HEK293 (cell line): Measurements from ENCODE around the gene WNT6.
A peak's percentile ranks its signal among the peaks of the same experiment; 100 is the strongest.

Source experiments
- CTCF ChIA-PET: fragments of 350-600 bp; formaldehyde crosslinking; extraction: SDS; loops from one replicate; lab custom pipeline; 2021; ENCODE audit warnings: antibody characterized with exemption; lab: Yijun Ruan, JAX
- POLR2A ChIA-PET: fragments of 300-600 bp; formaldehyde crosslinking; extraction: SDS; loops from one replicate; lab custom pipeline; 2020; ENCODE audit warnings: antibody characterized with exemption, inconsistent platforms; lab: Yijun Ruan, JAX
- H3K27ac ChIP-seq: fragments of 200-500 bp; sonication (Bioruptor generic); 2 replicates; pipeline ENCODE4 v1.5.1; 2014; ENCODE audit warnings: low read depth, low read length, control low read depth, inconsistent platforms; ENCODE audit errors: extremely low read depth
- H3K36me3 ChIP-seq, 2 experiments: fragments of 200-500 bp in 1 of 2; sonication (Bioruptor generic) in 1 of 2; 1 replicate in 1 of 2; 2 replicates in 1 of 2; pipeline ENCODE4 v1.5.1; 2014 to 2017; ENCODE audit warnings: inconsistent platforms in 2 of 2, low read length in 2 of 2; ENCODE audit not compliant: control insufficient read depth in 2 of 2, insufficient read depth in 1 of 2
- H3K4me1 ChIP-seq: fragments of 200-500 bp; sonication (Bioruptor generic); 2 replicates; pipeline ENCODE4 v1.5.1; 2014; ENCODE audit warnings: mild to moderate bottlenecking, low read length, inconsistent platforms; ENCODE audit not compliant: control insufficient read depth, insufficient read depth
- H3K4me3 ChIP-seq: 2 replicates; pipeline ENCODE4 v1.5.1; 2011; ENCODE audit warnings: low read depth, mild to moderate bottlenecking, control low read depth, low read length, moderate library complexity
- H3K9me3 ChIP-seq: fragments of 200-500 bp; sonication (Bioruptor generic); 2 replicates; pipeline ENCODE4 v1.5.1; 2014; ENCODE audit warnings: low read depth, low read length, inconsistent platforms; ENCODE audit not compliant: control insufficient read depth, insufficient read depth
- GLIS2 ChIP-seq: fragments of 450-650 bp; formaldehyde crosslinking; IDR thresholded peaks from 2 replicates; pipeline ENCODE4 v1.5.1; 2016; ENCODE audit warnings: missing biosample characterization, missing genetic modification characterization
- IKZF3 ChIP-seq: fragments of 450-650 bp; IDR thresholded peaks from 2 replicates; pipeline ENCODE4 v1.5.0; 2018; ENCODE audit warnings: missing biosample characterization, mild to moderate bottlenecking, missing genetic modification characterization, moderate library complexity
- KLF1 ChIP-seq: fragments of 450-650 bp; formaldehyde crosslinking; IDR thresholded peaks from 2 replicates; pipeline ENCODE4 v1.5.1; 2016; ENCODE audit warnings: missing biosample characterization, missing genetic modification characterization
- SCRT1 ChIP-seq: fragments of 450-650 bp; formaldehyde crosslinking; IDR thresholded peaks from 2 replicates; pipeline ENCODE4 v1.5.1; 2016; ENCODE audit warnings: missing biosample characterization, missing genetic modification characterization, borderline replicate concordance
- SP2 ChIP-seq: fragments of 450-650 bp; formaldehyde crosslinking; IDR thresholded peaks from 2 replicates; pipeline ENCODE4 v1.5.1; 2016; ENCODE audit warnings: missing biosample characterization, missing genetic modification characterization
- ZBTB44 ChIP-seq: fragments of 450-650 bp; IDR thresholded peaks from 2 replicates; pipeline ENCODE4 v1.5.1; 2018; ENCODE audit warnings: missing biosample characterization, mild to moderate bottlenecking, missing genetic modification characterization
- ZEB2 ChIP-seq: fragments of 450-650 bp; formaldehyde crosslinking; IDR thresholded peaks from 2 replicates; pipeline ENCODE4 v1.5.1; 2016; ENCODE audit warnings: missing biosample characterization, missing genetic modification characterization
- ZNF121 ChIP-seq: fragments of 450-650 bp; formaldehyde crosslinking; IDR thresholded peaks from 2 replicates; pipeline ENCODE4 v1.5.1; 2016; ENCODE audit warnings: missing biosample characterization, missing genetic modification characterization
- ZNF2 ChIP-seq: fragments of 450-650 bp; formaldehyde crosslinking; IDR thresholded peaks from 2 replicates; pipeline ENCODE4 v1.5.1; 2016; ENCODE audit warnings: missing biosample characterization, missing genetic modification characterization
- ZNF202 ChIP-seq: fragments of 450-650 bp; formaldehyde crosslinking; IDR thresholded peaks from 2 replicates; pipeline ENCODE4 v1.5.1; 2016; ENCODE audit warnings: missing biosample characterization, missing genetic modification characterization, borderline replicate concordance
- ZNF292 ChIP-seq: fragments of 450-650 bp; formaldehyde crosslinking; IDR thresholded peaks from 2 replicates; pipeline ENCODE4 v1.5.1; 2016; ENCODE audit warnings: low read depth, missing biosample characterization, missing genetic modification characterization, borderline replicate concordance
- ZNF324 ChIP-seq: fragments of 450-650 bp; formaldehyde crosslinking; IDR thresholded peaks from 2 replicates; pipeline ENCODE4 v1.5.1; 2016; ENCODE audit warnings: missing biosample characterization, missing genetic modification characterization
- ZNF350 ChIP-seq: fragments of 450-650 bp; formaldehyde crosslinking; IDR thresholded peaks from 2 replicates; pipeline ENCODE4 v1.5.0; 2017; ENCODE audit warnings: missing biosample characterization, mild to moderate bottlenecking, missing genetic modification characterization
- ZNF433 ChIP-seq: fragments of 450-650 bp; formaldehyde crosslinking; IDR thresholded peaks from 2 replicates; pipeline ENCODE4 v1.5.1; 2016; ENCODE audit warnings: missing biosample characterization, missing genetic modification characterization, low read depth
- ZNF48 ChIP-seq: fragments of 450-650 bp; formaldehyde crosslinking; IDR thresholded peaks from 2 replicates; pipeline ENCODE4 v1.5.1; 2016; ENCODE audit warnings: missing biosample characterization, missing genetic modification characterization
- ZNF501 ChIP-seq: fragments of 450-650 bp; formaldehyde crosslinking; IDR thresholded peaks from 2 replicates; pipeline ENCODE4 v1.5.1; 2016; ENCODE audit warnings: missing biosample characterization, missing genetic modification characterization
- ZNF510 ChIP-seq: fragments of 450-650 bp; formaldehyde crosslinking; IDR thresholded peaks from 2 replicates; pipeline ENCODE4 v1.5.1; 2018; ENCODE audit warnings: mild to moderate bottlenecking, missing genetic modification characterization, missing biosample characterization; ENCODE audit not compliant: insufficient replicate concordance
- ZNF514 ChIP-seq: fragments of 450-650 bp; formaldehyde crosslinking; IDR thresholded peaks from 2 replicates; pipeline ENCODE4 v1.5.1; 2016; ENCODE audit warnings: missing biosample characterization, missing genetic modification characterization
- ZNF629 ChIP-seq: fragments of 450-650 bp; formaldehyde crosslinking; IDR thresholded peaks from 2 replicates; pipeline ENCODE4 v1.5.1; 2017; ENCODE audit warnings: missing biosample characterization, missing genetic modification characterization
- ZNF670 ChIP-seq: fragments of 450-650 bp; formaldehyde crosslinking; IDR thresholded peaks from 2 replicates; pipeline ENCODE4 v1.5.1; 2016; ENCODE audit warnings: missing biosample characterization, missing genetic modification characterization, low read depth
- ZSCAN4 ChIP-seq: fragments of 450-650 bp; formaldehyde crosslinking; IDR thresholded peaks from 2 replicates; pipeline ENCODE4 v1.5.1; 2017; ENCODE audit warnings: missing biosample characterization, missing genetic modification characterization
- TF ChIP-seq, protein P1 (sequence below): fragments of 450-650 bp; formaldehyde crosslinking; IDR thresholded peaks from 2 replicates; pipeline ENCODE4 v1.5.1; 2017; ENCODE audit warnings: missing biosample characterization, missing genetic modification characterization
- TF ChIP-seq, protein P2 (sequence below): fragments of 450-650 bp; formaldehyde crosslinking; IDR thresholded peaks from 2 replicates; pipeline ENCODE4 v1.5.1; 2016; ENCODE audit warnings: missing biosample characterization, missing genetic modification characterization
- TF ChIP-seq, protein P3 (sequence below): sonication (generic); formaldehyde crosslinking; IDR thresholded peaks from 2 replicates; pipeline ENCODE4 v1.8.1; 2022; ENCODE audit warnings: mild to moderate bottlenecking, moderate library complexity, missing genetic modification reagents
- TF ChIP-seq, protein P4 (sequence below): fragments of 450-650 bp; formaldehyde crosslinking; IDR thresholded peaks from 2 replicates; pipeline ENCODE4 v1.5.1; 2016; ENCODE audit warnings: missing biosample characterization, missing genetic modification characterization

WNT6 gene

DNA sequence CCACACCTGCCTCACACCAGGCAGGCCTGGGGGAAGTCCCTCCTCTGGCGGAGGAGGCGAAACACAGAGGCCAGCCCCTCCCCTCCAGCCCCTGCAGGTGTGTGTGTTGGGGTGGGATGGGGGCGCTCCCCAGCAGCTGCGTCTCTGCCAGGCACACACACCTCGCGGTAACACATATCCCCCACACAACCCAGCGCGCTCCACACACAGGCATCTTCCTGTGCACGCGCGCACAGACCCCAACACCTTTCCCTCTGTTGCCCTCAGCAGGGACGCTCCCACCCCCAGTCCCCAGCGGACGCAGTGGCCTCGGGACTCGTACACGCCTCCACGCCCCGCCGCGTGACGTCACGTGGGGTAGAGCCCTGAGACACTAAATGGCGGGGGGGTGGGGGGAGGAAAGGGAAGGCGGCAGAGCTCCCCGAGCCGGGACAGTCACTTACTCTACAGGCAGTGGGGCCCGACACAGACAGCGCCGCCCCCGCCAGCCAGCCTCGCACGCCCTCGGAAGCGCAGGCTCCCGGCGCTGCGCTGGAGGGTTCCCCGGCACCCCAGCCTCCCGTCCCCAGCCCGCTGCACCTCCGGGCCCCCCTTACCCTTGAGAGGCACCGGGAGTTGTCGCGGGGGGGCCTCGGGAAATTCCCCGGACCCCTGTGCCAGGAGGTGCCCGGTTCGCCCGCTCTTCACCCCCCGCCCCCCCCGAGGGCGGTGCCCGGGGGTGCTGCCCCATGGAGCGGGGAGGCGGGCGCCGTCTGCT is 20.7 kb downstream of the WNT6 start, which contains the start of gene WNT10A:
WNT10A (plus strand) TSS at position 751 of the 757 bp plus-strand sequence. CDS start 144 bp downstream, outside the sequence.
- ChIA-PET CTCF (interaction anchor here (0.6 to 17.7 kb wide), 6 partner anchors 7 to 754 kb away, joined by 3 to 552 read pairs (median 4); no protein-coding TSS in a partner anchor), POLR2A (interaction anchor here (1.1 to 1.3 kb wide), 2 partner anchors 18 to 19 kb away, joined by 3 to 6 read pairs; no protein-coding TSS in a partner anchor)
- Histone ChIP-seq H3K9me3 (no peaks in the 10 kb centered on the region), H3K27ac (no peak within 1 kb of the TSS), H3K36me3 (no peaks in the 10 kb centered on the region), H3K4me3 (peak within 1 kb of the TSS; percentile 17; the same call in 1 of the 2 replicates), H3K4me1 (peaks cover 3% of the 10 kb centered on the region)
- TF ChIP-seq ZNF324, result no peak
- TF ChIP-seq ZNF510, result no peak
- no peak for TF ChIP-seq ZNF48
- TF ChIP-seq ZBTB44 (tag by site-specific recombination), result no peak
- TF ChIP-seq KLF1 (tag by site-specific recombination), result peak; percentile 32; the same call in 1 of the 2 replicates
- no peak for TF ChIP-seq ZNF2 (tag by site-specific recombination)
- TF ChIP-seq ZNF292 (tag by site-specific recombination), result no peak
- no peak for TF ChIP-seq SCRT1 (tag by site-specific recombination)
- no peak for TF ChIP-seq ZNF514 (tag by site-specific recombination)
- no peak for TF ChIP-seq IKZF3 (tag by site-specific recombination)
- TF ChIP-seq, protein P1, sequence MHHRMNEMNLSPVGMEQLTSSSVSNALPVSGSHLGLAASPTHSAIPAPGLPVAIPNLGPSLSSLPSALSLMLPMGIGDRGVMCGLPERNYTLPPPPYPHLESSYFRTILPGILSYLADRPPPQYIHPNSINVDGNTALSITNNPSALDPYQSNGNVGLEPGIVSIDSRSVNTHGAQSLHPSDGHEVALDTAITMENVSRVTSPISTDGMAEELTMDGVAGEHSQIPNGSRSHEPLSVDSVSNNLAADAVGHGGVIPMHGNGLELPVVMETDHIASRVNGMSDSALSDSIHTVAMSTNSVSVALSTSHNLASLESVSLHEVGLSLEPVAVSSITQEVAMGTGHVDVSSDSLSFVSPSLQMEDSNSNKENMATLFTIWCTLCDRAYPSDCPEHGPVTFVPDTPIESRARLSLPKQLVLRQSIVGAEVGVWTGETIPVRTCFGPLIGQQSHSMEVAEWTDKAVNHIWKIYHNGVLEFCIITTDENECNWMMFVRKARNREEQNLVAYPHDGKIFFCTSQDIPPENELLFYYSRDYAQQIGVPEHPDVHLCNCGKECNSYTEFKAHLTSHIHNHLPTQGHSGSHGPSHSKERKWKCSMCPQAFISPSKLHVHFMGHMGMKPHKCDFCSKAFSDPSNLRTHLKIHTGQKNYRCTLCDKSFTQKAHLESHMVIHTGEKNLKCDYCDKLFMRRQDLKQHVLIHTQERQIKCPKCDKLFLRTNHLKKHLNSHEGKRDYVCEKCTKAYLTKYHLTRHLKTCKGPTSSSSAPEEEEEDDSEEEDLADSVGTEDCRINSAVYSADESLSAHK (tag by site-specific recombination), result no peak
- TF ChIP-seq, protein P2, sequence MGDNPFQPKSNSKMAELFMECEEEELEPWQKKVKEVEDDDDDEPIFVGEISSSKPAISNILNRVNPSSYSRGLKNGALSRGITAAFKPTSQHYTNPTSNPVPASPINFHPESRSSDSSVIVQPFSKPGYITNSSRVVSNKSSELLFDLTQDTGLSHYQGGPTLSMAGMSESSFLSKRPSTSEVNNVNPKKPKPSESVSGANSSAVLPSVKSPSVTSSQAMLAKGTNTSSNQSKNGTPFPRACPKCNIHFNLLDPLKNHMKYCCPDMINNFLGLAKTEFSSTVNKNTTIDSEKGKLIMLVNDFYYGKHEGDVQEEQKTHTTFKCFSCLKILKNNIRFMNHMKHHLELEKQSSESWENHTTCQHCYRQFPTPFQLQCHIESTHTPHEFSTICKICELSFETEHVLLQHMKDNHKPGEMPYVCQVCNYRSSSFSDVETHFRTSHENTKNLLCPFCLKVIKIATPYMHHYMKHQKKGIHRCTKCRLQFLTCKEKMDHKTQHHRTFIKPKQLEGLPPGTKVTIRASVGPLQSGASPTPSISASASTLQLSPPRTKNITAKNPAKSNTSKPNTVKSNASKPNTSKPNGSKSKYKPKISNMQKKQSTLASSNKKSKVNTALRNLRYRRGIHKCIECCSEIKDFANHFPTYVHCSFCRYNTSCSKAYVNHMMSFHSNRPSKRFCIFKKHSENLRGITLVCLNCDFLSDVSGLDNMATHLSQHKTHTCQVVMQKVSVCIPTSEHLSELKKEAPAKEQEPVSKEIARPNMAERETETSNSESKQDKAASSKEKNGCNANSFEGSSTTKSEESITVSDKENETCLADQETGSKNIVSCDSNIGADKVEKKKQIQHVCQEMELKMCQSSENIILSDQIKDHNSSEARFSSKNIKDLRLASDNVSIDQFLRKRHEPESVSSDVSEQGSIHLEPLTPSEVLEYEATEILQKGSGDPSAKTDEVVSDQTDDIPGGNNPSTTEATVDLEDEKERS (tag by site-specific recombination), result no peak
- no peak for TF ChIP-seq ZNF501
- peak; percentile 25; the same call in 1 of the 2 replicates for TF ChIP-seq ZNF629
- TF ChIP-seq ZNF433 (tag by site-specific recombination), result no peak
- TF ChIP-seq, protein P3, sequence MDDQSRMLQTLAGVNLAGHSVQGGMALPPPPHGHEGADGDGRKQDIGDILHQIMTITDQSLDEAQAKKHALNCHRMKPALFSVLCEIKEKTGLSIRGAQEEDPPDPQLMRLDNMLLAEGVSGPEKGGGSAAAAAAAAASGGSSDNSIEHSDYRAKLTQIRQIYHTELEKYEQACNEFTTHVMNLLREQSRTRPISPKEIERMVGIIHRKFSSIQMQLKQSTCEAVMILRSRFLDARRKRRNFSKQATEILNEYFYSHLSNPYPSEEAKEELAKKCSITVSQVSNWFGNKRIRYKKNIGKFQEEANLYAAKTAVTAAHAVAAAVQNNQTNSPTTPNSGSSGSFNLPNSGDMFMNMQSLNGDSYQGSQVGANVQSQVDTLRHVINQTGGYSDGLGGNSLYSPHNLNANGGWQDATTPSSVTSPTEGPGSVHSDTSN (CRISPR knock-in tag), result no peak
- no peak for TF ChIP-seq ZNF350 (tag by site-specific recombination)
- TF ChIP-seq ZNF121 (tag by site-specific recombination), result no peak
- no peak for TF ChIP-seq ZNF202 (tag by site-specific recombination)
- TF ChIP-seq, protein P4, sequence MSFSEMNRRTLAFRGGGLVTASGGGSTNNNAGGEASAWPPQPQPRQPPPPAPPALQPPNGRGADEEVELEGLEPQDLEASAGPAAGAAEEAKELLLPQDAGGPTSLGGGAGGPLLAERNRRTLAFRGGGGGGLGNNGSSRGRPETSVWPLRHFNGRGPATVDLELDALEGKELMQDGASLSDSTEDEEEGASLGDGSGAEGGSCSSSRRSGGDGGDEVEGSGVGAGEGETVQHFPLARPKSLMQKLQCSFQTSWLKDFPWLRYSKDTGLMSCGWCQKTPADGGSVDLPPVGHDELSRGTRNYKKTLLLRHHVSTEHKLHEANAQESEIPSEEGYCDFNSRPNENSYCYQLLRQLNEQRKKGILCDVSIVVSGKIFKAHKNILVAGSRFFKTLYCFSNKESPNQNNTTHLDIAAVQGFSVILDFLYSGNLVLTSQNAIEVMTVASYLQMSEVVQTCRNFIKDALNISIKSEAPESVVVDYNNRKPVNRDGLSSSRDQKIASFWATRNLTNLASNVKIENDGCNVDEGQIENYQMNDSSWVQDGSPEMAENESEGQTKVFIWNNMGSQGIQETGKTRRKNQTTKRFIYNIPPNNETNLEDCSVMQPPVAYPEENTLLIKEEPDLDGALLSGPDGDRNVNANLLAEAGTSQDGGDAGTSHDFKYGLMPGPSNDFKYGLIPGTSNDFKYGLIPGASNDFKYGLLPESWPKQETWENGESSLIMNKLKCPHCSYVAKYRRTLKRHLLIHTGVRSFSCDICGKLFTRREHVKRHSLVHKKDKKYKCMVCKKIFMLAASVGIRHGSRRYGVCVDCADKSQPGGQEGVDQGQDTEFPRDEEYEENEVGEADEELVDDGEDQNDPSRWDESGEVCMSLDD (tag by site-specific recombination), result peak; percentile 35; the same call in 1 of the 2 replicates
- no peak for TF ChIP-seq ZEB2 (tag by site-specific recombination)
- no peak for TF ChIP-seq ZNF670 (tag by site-specific recombination)
- TF ChIP-seq GLIS2 (tag by site-specific recombination), result peak; percentile 86
- no peak for TF ChIP-seq ZSCAN4 (tag by site-specific recombination)
- peak; percentile 71 for TF ChIP-seq SP2
